Ovary (tissue), 9 donors: ENCODE results near the gene HNRNPF. TPM values are rescaled to one million over a fixed set of nuclear protein-coding genes. Genes with fewer than 3 reads are reported as not detected.

Experiments used
- DNase-seq, 5 donors: peaks; one replicate each; pipeline ENCODE4 v3.0.0-alpha.2; 2019 to 2020
- H3K27ac ChIP-seq, 2 donors: fragments of 200-600 bp; one replicate each; pipeline versions ENCODE4 v1.5.1 to v1.8.0; 2019 to 2022
- H3K27me3 ChIP-seq: fragments of 200-600 bp; one replicate; pipeline ENCODE4 v1.8.0; 2022
- H3K36me3 ChIP-seq: fragments of 200-600 bp; sonication (generic); one replicate; pipeline ENCODE4 v1.5.1; 2019
- H3K4me1 ChIP-seq: one replicate; pipeline ENCODE4 v1.8.1; 2013; ENCODE audit warnings: mild to moderate bottlenecking, moderate library complexity; ENCODE audit not compliant: insufficient read depth
- H3K4me3 ChIP-seq: fragments of 200-600 bp; sonication (generic); one replicate; pipeline ENCODE4 v1.5.1; 2017
- H3K9me3 ChIP-seq, 2 donors: fragments of 200-600 bp in 1 of 2; sonication (generic) in 1 of 2; one replicate each; pipeline versions ENCODE4 v1.5.1 to v1.8.1; 2013 to 2019; ENCODE audit warnings: mild to moderate bottlenecking in 1 of 2, moderate library complexity in 1 of 2
- EP300 ChIP-seq: sonication (generic); formaldehyde crosslinking; IDR thresholded peaks from one replicate; pipeline ENCODE4 v1.6.1; 2017; ENCODE audit warnings: antibody characterized with exemption
- POLR2A ChIP-seq: fragments of 450-650 bp; IDR thresholded peaks from one replicate; pipeline ENCODE4 v1.6.1; 2017; ENCODE audit warnings: antibody characterized with exemption, mild to moderate bottlenecking, moderate library complexity
- WGBS, 3 donors: extraction: QIAGEN DNeasy Blood & Tissue Kit in 1 of 3; methylation state at CpG; one replicate each; pipeline versions ENCODE4 v1.1.5 to v1.1.7; 2013 to 2017; 5-methylcytosine and 5-hydroxymethylcytosine counted together
- intact Hi-C, 4 donors: fragments of 100-400 bp; cut with DNase I; formaldehyde crosslinking; loops; one replicate each; pipeline versions ENCODE4 v1.11.0 to v1.15.1; 2022 to 2023
- polyA plus RNA-seq, 2 donors: library from polyadenylated mRNA; stranded (reverse); fragments of 200-250 nt in 1 of 2; fragments of 350-450 nt in 1 of 2; fragmentation: Illumina TruSeq in 1 of 2; extraction: RNeasy Lipid Tissue Mini Kit (QIAGEN cat#74804) in 1 of 2; gene quantifications; one replicate each; pipeline ENCODE4 v1.2.3, GENCODE V29; 2013 to 2014
- total RNA-seq, 7 donors: library from RNA; depleted of rRNA in 2 of 7; stranded (reverse); fragments of >200 nt in 2 of 7; fragmentation: NEBNext Ultra II Directional in 3 of 7; extraction: Animal tissue kit (Norgen Biotek cat#: 25700) in 3 of 7; gene quantifications; one replicate each; pipeline versions ENCODE4 v1.1.0 to v1.2.4, GENCODE V29; 2016 to 2023
- TF ChIP-seq, protein P1 (sequence below), 3 donors: fragments of 450-650 bp in 2 of 3; fragments of 200-600 bp in 1 of 3; IDR thresholded peaks; one replicate each; pipeline versions ENCODE4 v1.5.1 to v1.8.0; 2016 to 2022; ENCODE audit warnings: antibody characterized with exemption in 3 of 3, mild to moderate bottlenecking in 1 of 3
- donor health status: DM: no; HTN: no; CAD: no; lungs with moderate emphysema.
- donor health status: DM: no; HTN: no; CAD: no.
- donor health status: Bipolar disorder and iron deficiency.
- donor health status: DM: yes; HTN: yes; CAD: no.
- donor health status: DM: no; HTN: no; CAD: no.
- donor health status: DM: yes; HTN: yes; CAD: no.

HNRNPF gene
- total and polyA plus RNA-seq, 9 donors: 95.1 to 220 (median 166) TPM

DNA sequence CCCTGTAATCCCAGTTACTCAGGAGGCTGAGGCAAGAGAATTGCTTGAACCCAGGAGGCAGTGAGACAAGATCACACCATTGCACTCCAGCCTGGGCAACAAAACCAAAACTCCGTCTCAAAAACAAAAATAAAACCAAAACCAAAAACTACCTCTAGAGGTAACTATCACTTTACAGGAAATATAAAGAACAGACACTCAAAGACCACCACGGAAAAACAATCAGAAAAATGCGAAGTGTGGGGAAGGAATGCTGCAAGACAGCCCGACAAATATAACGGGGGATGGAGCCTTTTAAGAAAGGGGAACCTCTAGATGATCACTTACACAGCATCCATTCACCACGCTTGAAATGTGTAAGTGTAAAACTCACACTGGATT, 4.3 kb downstream of the HNRNPF start:
- TF ChIP-seq EP300: no peak
- TF ChIP-seq, protein P1, sequence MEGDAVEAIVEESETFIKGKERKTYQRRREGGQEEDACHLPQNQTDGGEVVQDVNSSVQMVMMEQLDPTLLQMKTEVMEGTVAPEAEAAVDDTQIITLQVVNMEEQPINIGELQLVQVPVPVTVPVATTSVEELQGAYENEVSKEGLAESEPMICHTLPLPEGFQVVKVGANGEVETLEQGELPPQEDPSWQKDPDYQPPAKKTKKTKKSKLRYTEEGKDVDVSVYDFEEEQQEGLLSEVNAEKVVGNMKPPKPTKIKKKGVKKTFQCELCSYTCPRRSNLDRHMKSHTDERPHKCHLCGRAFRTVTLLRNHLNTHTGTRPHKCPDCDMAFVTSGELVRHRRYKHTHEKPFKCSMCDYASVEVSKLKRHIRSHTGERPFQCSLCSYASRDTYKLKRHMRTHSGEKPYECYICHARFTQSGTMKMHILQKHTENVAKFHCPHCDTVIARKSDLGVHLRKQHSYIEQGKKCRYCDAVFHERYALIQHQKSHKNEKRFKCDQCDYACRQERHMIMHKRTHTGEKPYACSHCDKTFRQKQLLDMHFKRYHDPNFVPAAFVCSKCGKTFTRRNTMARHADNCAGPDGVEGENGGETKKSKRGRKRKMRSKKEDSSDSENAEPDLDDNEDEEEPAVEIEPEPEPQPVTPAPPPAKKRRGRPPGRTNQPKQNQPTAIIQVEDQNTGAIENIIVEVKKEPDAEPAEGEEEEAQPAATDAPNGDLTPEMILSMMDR (IDR thresholded peaks at IDR 0.05): no peak
- no peak for TF ChIP-seq POLR2A
- Histone ChIP-seq H3K27me3 (no peaks in the 10 kb centered on the region), H3K27ac (no peak overlapping the region), H3K4me1 (peaks cover 10% of the 10 kb centered on the region), H3K36me3 (no peaks in the 10 kb centered on the region), H3K4me3 (no peak overlapping the region), H3K9me3 (no peaks in the 10 kb centered on the region)
- 48 to 65% (median 61%) methylated on average over 6 of the region's 6 CpGs for WGBS, 3 donors
- DNase-seq: no peak
- intact Hi-C loops: no loop called here

DNA sequence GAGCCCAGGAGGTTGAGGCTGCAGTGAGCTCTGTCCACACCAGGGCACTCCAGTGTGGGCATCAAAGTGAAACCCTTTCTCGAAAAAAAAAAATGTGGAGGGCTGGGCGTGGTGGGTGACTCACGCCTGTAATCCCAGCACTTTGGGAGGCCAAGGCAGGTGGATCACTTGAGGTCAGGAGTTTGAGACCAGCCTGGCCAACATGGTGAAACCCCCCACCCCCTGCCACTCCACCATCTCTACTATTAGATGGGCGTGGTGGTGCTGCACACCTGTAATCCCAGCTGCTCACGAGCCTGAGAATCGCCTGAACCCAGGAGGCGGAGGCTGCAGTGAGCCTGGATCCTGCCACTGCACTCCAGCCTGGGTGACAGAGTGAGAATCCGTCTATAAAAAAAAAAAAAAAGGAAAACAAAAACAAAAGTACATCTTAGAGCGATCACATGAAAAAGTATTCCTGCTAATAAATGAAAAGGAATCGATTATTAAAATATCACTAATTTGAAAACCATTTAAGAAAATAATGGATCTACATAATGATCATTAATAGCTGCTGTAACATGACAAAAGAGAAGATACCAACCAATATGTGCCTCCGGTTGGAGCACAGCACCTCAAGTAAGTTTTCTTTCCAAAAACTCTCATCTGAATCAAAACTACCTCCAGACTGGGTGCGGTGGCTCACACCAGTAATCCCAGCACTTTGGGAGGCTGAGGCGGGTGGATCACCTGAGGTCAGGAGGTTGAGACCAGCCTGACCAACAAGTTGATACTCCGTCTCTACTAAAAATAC, 4.9 kb downstream of the HNRNPF start:
- Histone ChIP-seq H3K9me3 (no peaks in the 10 kb centered on the region), H3K36me3 (no peaks in the 10 kb centered on the region), H3K4me1 (peaks cover 10% of the 10 kb centered on the region), H3K27me3 (no peaks in the 10 kb centered on the region), H3K27ac (no peak overlapping the region), H3K4me3 (no peak overlapping the region)
- intact Hi-C loops: no loop called here
- DNase-seq: peak in 1 of 5 donors; percentile 13
- 70 to 73% (median 73%) methylated on average over 14 of the region's 14 CpGs for WGBS, 3 donors
- TF ChIP-seq EP300 (no peak), POLR2A (no peak)
- TF ChIP-seq, protein P1 (IDR thresholded peaks at IDR 0.05): no peak

DNA sequence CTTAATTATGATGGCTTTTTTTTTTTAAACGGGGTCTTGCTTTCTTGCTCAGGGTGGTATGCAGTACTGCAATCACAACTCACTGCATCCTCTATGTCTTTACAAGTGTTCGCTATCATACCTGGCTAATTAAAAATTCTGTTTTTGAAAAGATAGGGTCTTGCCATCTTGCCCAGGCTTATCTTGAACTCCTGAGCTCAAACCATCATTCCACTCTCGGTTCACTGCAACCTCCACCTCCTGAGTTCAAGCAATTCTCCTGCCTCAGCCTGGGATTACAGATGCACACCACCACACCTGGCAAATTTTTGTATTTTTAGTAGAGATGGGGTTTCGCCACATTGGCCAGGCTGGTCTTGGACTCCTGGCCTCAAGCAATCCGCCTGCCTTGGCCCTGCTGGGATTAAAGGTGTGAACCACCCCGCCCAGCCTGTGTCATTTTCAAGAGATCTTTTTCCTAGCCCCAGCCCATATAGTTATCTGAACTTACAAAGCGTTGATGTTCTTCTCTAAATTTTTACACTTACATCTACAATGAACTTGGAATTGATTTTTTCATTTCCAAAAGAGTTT, 6.0 kb downstream of the HNRNPF start:
- Histone ChIP-seq H3K4me1 (peaks cover 18% of the 10 kb centered on the region), H3K9me3 (no peaks in the 10 kb centered on the region), H3K36me3 (no peaks in the 10 kb centered on the region), H3K27ac (no peak overlapping the region), H3K4me3 (no peak overlapping the region), H3K27me3 (no peaks in the 10 kb centered on the region)
- 82 to 85% (median 82%) methylated on average over 7 of the region's 7 CpGs for WGBS, 3 donors
- intact Hi-C loops: no loop called here
- TF ChIP-seq, protein P1 (IDR thresholded peaks at IDR 0.05): no peak
- TF ChIP-seq POLR2A: no peak
- no peak for TF ChIP-seq EP300
- peak in 1 of 5 donors; percentile 7 for DNase-seq

DNA sequence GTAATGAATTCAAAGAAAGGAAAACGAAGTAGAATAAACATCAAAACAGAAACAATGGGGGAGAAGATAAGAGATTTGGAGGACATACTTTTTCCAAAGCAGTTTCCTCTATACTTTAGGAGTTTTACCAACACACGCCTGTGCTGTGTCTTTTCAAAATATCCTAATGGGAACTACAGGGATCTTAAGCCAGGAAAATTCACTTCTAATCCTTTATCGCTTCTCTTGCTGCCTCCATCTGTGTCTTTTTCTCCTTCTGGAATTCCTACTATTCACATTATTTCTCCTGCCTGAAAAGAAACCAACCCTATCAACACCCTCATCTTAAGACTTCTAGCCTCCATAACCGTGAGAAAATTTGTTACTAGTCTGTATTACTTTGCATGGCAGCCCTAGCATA, 6.8 kb downstream of the HNRNPF start:
- Histone ChIP-seq H3K36me3 (no peaks in the 10 kb centered on the region), H3K4me1 (peaks cover 19% of the 10 kb centered on the region), H3K27ac (no peak overlapping the region), H3K27me3 (no peaks in the 10 kb centered on the region), H3K9me3 (no peaks in the 10 kb centered on the region), H3K4me3 (no peak overlapping the region)
- 22 to 43% (median 30%) methylated on average over 4 of the region's 4 CpGs for WGBS, 3 donors
- DNase-seq: no peak
- TF ChIP-seq, protein P1 (IDR thresholded peaks at IDR 0.05): no peak
- TF ChIP-seq EP300 (no peak), POLR2A (no peak)
- intact Hi-C loops: no loop called here
